Right lung (tissue), 5 donors: Measurements from ENCODE around the gene MYO7B. TPM values are rescaled to one million over a fixed set of nuclear protein-coding genes. Genes with fewer than 3 reads are reported as not detected.
"Not testable (repeated sequence)": the region's sequence is repeated elsewhere in the genome, so short reads cannot be mapped to it uniquely, and the experiment has no call there.

Experiments used
- DNase-seq, 2 donors: peaks; one replicate each; pipeline ENCODE4 v3.0.0-alpha.2; 2013
- polyA plus RNA-seq, 5 donors: library from polyadenylated mRNA; unstranded; fragments of 120-200 nt; gene quantifications; one replicate each; pipeline versions ENCODE4 v1.2.1 to v1.2.3, GENCODE V29; 2013; ENCODE audit warnings: inconsistent platforms in 1 of 5, low replicate concordance in 1 of 5; ENCODE audit not compliant: insufficient read length in 5 of 5, insufficient read depth in 1 of 5

Gene MYO7B
- polyA plus RNA-seq, 5 donors, result 0.51 to 1.2 (median 0.70) TPM

GRCh38 chr2:127523269-127523939, 12.1 kb upstream of the MYO7B start:
- DNase-seq, result no peak

- DNase-seq, result not testable (repeated sequence)
Observed at GRCh38 chr2:127524198-127524834, 11.2 kb upstream of the MYO7B start.

DNA sequence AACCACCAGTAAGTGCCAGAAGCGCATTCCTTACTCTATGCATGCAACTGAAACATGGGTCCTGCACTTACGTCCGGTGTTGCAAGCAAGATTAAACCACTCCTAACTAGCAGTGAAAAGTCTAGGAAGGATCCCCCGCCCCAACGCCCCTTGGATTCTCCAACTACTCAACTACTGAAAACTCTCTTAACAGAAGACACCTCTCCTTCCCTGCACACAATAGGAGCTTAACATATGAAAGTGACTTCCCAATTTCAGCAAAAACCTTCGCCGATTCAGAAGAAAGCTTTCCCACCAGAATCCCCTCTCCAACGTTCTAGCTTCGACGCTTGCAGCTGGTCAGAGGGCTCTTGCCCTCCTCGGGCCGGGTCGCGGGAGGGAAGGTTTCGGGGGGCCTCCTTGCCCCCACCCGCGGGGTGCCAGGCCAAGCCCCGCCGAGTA, 9.8 kb upstream of the MYO7B start:
- DNase-seq, result peak; percentile 33 to 45

- DNase-seq, result peak; percentile 97
Observed at GRCh38 chr2:127526132-127527000, 9.1 kb upstream of the MYO7B start, which contains the start of gene IWS1. TSS of gene IWS1 (minus strand) at chr2:127526489. CDS start at chr2:127526208, 281 bp downstream.

DNA sequence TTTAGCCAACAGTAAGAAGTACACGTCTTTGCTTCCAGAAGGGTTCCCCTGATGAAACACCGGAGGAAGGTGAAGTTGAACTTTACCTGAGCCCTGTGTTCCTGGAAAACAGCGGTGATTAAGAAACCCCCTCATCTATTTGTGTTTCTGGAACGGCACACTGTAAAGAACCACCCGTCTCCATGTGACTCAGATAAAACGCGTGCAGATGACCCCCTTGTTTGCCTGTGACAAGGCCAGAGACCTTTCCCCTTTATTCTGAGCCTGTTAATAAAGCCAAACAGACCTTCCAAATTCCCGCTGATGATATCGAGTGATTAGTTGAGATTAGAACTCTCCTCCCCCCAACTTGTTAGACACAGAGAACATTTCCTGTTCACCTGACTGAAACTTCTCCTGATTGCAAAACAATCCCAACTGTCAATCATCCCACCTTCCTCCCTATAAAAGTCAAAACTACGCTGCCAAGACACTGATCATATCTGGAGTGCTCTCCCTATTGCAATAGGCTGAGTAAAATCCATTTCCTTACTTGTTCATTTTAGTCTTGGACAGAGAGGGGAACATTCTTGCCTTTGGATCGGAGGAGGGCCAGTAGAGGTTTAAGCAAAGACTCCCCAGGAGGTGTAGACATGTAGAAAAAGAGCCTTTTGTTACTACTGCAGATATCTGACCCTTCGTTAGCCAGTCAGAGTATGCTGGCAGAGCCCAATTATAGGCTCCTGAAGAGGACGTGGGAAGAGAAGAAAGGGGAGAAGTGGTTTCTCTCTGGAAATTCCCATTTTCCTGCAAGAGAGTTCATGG, 8.3 kb upstream of the MYO7B start:
- DNase-seq, result no peak

GRCh38 chr2:127528487-127528886, 7.0 kb upstream of the MYO7B start:
- DNase-seq, result no peak

DNA sequence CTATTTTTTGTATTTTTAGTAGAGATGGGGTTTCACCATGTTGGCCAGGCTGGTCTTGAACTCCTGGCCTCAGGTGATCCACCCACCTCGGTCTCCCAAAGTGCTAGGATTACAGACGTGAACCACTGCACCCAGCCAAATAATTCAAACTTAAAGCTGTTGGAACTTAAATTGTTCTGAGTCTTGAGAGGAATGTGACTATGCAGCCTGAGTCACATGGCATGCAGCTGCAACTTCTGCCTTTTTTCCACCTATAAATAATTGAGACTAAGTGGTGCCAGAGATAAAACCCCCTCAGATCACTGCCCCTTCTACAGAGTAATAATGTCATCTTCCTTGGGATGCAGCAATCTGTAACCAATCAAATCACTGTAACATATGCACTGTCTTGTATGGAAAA, 6.1 kb upstream of the MYO7B start:
- DNase-seq, result not testable (repeated sequence)

- no peak for DNase-seq
Observed at GRCh38 chr2:127530245-127531140, 5.0 kb upstream of the MYO7B start.

GRCh38 chr2:127531221-127531648, 4.2 kb upstream of the MYO7B start:
- DNase-seq, result no peak

GRCh38 chr2:127532296-127532695, 3.2 kb upstream of the MYO7B start:
- DNase-seq, result no peak

DNA sequence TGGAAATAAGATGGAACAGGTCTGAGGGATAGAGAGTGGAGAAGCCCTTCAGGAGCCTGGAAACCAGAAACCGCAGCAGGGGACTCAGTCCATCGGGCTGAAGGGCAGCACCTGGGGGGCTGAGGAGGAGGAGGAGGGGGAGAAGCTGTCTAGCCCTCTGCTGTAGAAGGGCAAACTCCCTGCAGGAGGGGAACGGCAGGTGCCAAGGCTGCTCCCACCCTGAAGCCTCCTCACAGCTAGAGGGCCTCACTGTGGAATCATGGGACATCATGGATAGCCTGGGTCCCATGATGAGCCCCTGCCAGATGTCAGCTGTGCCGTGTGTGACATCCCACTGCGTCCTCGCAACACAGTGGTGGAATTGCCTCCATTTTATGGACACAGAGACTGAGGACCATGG, 435 bp downstream of the MYO7B start:
- DNase-seq, result no peak

DNA sequence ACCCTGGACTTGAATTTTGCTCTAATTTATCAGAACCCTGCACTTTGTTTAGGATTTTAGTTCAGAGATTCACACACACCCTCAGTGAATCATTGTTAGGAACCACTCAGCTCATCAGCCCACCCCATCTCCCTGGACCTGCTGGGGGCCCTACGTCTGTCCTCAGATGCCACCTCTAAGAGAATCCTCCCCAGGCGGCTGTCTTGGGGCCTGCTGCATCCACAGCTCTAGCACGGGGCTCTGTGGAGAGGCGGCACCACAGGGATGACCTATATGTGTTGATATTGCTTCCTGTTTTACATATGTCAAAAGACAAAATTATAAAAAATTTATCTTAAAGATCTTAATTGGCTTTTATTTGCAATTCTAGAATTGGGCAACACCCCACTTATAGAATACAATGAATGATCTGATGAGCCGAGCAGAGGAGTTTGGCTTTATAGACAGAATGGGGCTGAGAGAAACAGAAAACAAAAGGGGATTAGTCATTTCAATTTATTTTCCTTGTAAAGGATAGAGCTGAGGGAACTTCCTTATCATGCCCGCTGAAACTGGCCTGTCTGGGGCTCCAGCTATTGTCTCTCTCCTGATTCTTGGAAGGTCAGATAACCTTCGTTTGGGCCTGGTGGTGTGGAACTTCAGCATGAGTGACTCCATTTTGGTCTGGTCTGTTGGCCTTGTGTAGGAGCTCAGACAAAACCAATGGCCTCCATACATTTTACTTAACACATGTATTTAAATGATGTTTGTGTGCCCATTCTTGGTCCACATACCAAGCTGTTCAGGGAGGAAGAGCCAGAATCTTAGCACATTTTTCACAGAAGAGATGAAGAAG, 1.4 kb downstream of the MYO7B start:
- no peak for DNase-seq

GRCh38 chr2:127537644-127538043, 2.2 kb downstream of the MYO7B start:
- no peak for DNase-seq

DNA sequence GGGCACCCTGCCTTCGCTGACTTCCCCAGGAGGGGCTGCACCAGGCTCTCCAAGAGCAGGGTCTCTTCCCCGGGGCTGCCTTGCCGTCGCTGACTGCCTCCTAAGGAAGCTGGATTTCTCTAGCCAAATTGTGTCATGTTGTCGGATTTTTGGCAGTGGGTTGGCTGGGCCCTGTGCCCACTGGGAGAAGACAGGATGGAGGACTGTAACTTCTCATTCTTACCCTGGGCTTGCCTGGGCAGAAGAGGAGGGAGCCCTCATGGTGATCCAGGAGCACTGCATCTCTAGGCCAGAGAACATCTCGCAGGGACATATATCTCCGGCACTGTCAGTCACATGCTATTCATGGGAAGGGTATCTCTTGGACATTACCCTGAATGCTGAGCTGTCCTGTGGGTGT, 6.3 kb downstream of the MYO7B start:
- DNase-seq, result peak in 1 of 2 donors; percentile 5

DNA sequence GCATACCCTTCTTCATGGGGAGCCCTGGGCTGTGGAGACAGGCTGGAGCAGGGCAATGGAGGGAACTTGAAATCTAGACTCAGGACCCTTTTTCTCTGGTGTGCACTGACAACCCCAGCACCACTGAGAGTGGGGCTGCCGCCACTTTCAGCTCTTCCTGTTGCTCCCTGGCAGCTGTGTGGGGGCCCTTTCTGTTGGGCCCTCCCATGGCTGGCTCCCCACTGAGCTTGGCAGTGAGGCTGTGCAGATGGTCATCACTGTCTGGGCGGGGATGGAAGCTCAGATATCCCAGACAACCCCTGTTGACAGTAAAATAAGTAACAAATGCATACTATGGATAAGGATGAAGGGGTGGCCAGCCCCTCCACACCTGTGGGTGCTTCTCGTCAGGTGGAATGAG, 6.7 kb downstream of the MYO7B start:
- no peak for DNase-seq

DNA sequence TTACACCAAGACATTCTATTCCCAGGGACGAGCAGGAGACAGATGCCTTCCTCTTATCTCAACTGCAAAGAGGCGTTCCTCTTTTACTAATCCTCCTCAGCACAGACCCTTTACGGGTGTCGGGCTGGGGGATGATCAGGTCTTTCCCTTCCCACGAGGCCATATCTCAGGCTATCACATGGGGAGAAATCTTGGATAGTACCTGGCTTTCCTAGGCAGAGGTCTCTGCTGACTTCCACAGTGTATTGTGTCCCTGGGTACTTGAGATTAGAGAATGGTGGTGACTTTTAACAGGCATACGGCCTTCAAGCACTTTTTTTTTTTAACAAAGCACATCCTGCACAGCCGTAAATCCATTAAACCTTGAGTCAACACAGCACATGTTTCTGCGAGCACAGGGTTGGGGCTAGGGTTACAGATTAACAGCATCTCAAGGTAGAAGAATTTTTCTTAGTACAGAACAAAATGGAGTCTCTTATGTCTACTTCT, 7.6 kb downstream of the MYO7B start:
- DNase-seq, result peak in 1 of 2 donors; percentile 6

DNA sequence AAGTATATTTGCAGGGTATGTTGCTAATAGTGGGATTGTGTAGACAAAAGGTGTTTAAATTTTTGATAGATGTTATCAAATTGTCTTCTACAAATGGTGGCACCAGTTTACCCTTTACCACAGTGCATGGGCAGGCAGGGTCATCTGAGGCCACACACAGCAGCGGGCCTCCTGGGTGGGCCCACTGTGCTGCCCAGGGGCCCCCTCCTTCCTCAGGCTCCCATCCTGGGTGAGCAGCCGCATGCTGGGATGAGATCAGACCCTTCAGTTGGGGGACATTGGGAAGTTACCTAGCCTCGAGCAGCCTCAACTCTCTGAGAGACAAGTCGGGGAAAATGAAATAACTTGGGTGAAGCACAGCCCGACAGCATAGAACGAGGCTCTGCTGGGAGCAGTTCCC, 9.7 kb downstream of the MYO7B start:
- DNase-seq, result no peak

- no peak for DNase-seq
Observed at GRCh38 chr2:127545796-127546195, 10.3 kb downstream of the MYO7B start.

- DNase-seq, result no peak
Observed at GRCh38 chr2:127546797-127547196, 11.3 kb downstream of the MYO7B start.
